K562 (cell line): ENCODE results near the gene MIEN1. TPM values are rescaled to one million over a fixed set of nuclear protein-coding genes. Genes with fewer than 3 reads are reported as not detected.

Source experiments
- ATF1 ChIP-seq, 2 experiments: fragments of 450-650 bp in 1 of 2; IDR thresholded peaks; 2 replicates each; pipeline ENCODE4 v1.6.1; 2016; ENCODE audit warnings: missing compliant biosample characterization in 1 of 2, missing genetic modification characterization in 1 of 2
- ATF7 ChIP-seq: fragments of 450-650 bp; IDR thresholded peaks from 2 replicates; pipeline ENCODE4 v1.7.1; 2014; ENCODE audit warnings: mild to moderate bottlenecking, moderate library complexity
- BRD9 ChIP-seq: fragments of 450-650 bp; IDR thresholded peaks from 2 replicates; pipeline ENCODE4 v1.6.1; 2018; ENCODE audit warnings: low read depth; ENCODE audit not compliant: partially characterized antibody
- CHD1 ChIP-seq: fragments of 200-600 bp; sonication (generic); IDR thresholded peaks from one replicate; pipeline ENCODE4 v1.6.1; 2012; ENCODE audit warnings: mild to moderate bottlenecking, moderate library complexity, low read length, inconsistent platforms
- CTBP1 ChIP-seq: fragments of 450-650 bp; IDR thresholded peaks from 2 replicates; pipeline ENCODE4 v1.6.1; 2016; ENCODE audit warnings: borderline replicate concordance
- ELF4 ChIP-seq: fragments of 450-650 bp; formaldehyde crosslinking; IDR thresholded peaks from 2 replicates; pipeline ENCODE4 v1.4.0; 2022; ENCODE audit warnings: missing genetic modification characterization
- HCFC1 ChIP-seq: IDR thresholded peaks from 2 replicates; pipeline ENCODE4 v1.6.1; 2012; ENCODE audit warnings: low read depth, low read length, improper control_type of control experiment
- HIVEP1 ChIP-seq: fragments of 250-450 bp; sonication (Bioruptor Pico); IDR thresholded peaks from 2 replicates; pipeline ENCODE4 v1.4.0; 2020; ENCODE audit warnings: mild to moderate bottlenecking
- HLTF ChIP-seq: fragments of 450-650 bp; IDR thresholded peaks from 2 replicates; pipeline ENCODE4 v1.6.1; 2016
- IRF1 ChIP-seq: sonication (generic); formaldehyde crosslinking; IDR thresholded peaks from 2 replicates; pipeline ENCODE4 v1.8.0; 2022; ENCODE audit warnings: missing genetic modification reagents, mild to moderate bottlenecking, borderline replicate concordance
- KAT2B ChIP-seq: IDR thresholded peaks from one replicate; pipeline ENCODE4 v1.6.1; 2012; ENCODE audit warnings: low read depth, mild to moderate bottlenecking, control low read depth, inconsistent platforms, low read length, moderate library complexity
- KDM2B ChIP-seq: fragments of 250-450 bp; sonication (Bioruptor Pico); IDR thresholded peaks from 2 replicates; pipeline ENCODE4 v1.8.0; 2021; ENCODE audit warnings: mild to moderate bottlenecking, moderate library complexity
- LARP7 ChIP-seq: fragments of 450-650 bp; IDR thresholded peaks from 2 replicates; pipeline ENCODE4 v1.6.1; 2016
- MAFG ChIP-seq: fragments of 450-650 bp; conservative IDR thresholded peaks from 2 replicates; pipeline ENCODE4 v1.6.1; 2016; ENCODE audit warnings: missing genetic modification characterization, missing compliant biosample characterization
- MAX ChIP-seq: sonication (generic); formaldehyde crosslinking; IDR thresholded peaks from 2 replicates; pipeline ENCODE4 v1.9.0; 2022; ENCODE audit warnings: mild to moderate bottlenecking, missing genetic modification reagents
- MBD2 ChIP-seq: sonication (generic); IDR thresholded peaks from 2 replicates; pipeline ENCODE4 v1.6.1; 2016; ENCODE audit warnings: low read depth, borderline replicate concordance
- PRPF4 ChIP-seq: fragments of 200-400 bp; formaldehyde crosslinking; IDR thresholded peaks from one replicate; pipeline ENCODE4 v1.6.1; 2017; ENCODE audit warnings: low read length, low read depth, mild to moderate bottlenecking; ENCODE audit not compliant: insufficient read depth, poor library complexity, severe bottlenecking
- SAFB ChIP-seq: fragments of 200-400 bp; formaldehyde crosslinking; IDR thresholded peaks from 2 replicates; pipeline ENCODE4 v1.6.1; 2017; ENCODE audit warnings: low read depth, low read length, borderline replicate concordance
- ZBTB7A ChIP-seq: IDR thresholded peaks from 2 replicates; pipeline ENCODE4 v1.6.1; 2011; ENCODE audit warnings: low read depth, mild to moderate bottlenecking, low read length, moderate library complexity, borderline replicate concordance; ENCODE audit not compliant: control insufficient read depth
- ZFP30 ChIP-seq: fragments of 250-450 bp; sonication (Bioruptor Pico); IDR thresholded peaks from 2 replicates; pipeline ENCODE4 v1.8.0; 2022; ENCODE audit warnings: moderate library complexity, mild to moderate bottlenecking, inconsistent platforms, borderline replicate concordance
- ZNF282 ChIP-seq: sonication (generic); formaldehyde crosslinking; IDR thresholded peaks from 2 replicates; pipeline ENCODE4 v1.8.1; 2023; ENCODE audit warnings: missing genetic modification reagents
- ZNF561 ChIP-seq: fragments of 450-650 bp; formaldehyde crosslinking; conservative IDR thresholded peaks from 2 replicates; pipeline ENCODE4 v1.4.0; 2020; ENCODE audit warnings: mild to moderate bottlenecking, moderate library complexity
- polyA plus RNA-seq, 8 experiments: library from polyadenylated mRNA; depleted of rRNA in 4 of 8; stranded (reverse) in 5 of 8; unstranded in 3 of 8; fragments of >200 nt; fragmentation: Nextera tagmentation in 2 of 8; fragmentation: Illumina TruSeq in 1 of 8; extraction: Ambion mirVana in 2 of 8; extraction: Trizol in 1 of 8; gene quantifications; 2 replicates each; pipeline versions ENCODE4 v1.2.1 to v1.2.3, GENCODE V29; 2011 to 2014; ENCODE audit warnings: inconsistent platforms in 1 of 8, missing spikeins in 1 of 8
- total RNA-seq, 7 experiments: library from RNA; depleted of rRNA in 6 of 7; stranded (reverse); fragments of >200 nt in 6 of 7; fragmentation: Illumina TruSeq in 2 of 7; extraction: Trizol in 2 of 7; gene quantifications; 2 replicates each; pipeline versions ENCODE4 v1.2.1 to v1.2.3, GENCODE V29; 2011 to 2021; ENCODE audit warnings: low replicate concordance in 1 of 7
- TF ChIP-seq, protein P1 (sequence below): sonication (generic); formaldehyde crosslinking; IDR thresholded peaks from 2 replicates; pipeline ENCODE4 v1.5.0; 2020; ENCODE audit warnings: missing genetic modification reagents
- TF ChIP-seq, protein P2 (sequence below): fragments of 450-650 bp; formaldehyde crosslinking; IDR thresholded peaks from 2 replicates; pipeline ENCODE4 v1.4.0; 2020; ENCODE audit warnings: mild to moderate bottlenecking, moderate library complexity

The MIEN1 gene
- total and polyA plus RNA-seq, 9 of the 15 experiments (the other 6 are each of a cell fraction or from before 2014, with no cell fraction given): 61.3 to 142 (median 78.9) TPM

DNA sequence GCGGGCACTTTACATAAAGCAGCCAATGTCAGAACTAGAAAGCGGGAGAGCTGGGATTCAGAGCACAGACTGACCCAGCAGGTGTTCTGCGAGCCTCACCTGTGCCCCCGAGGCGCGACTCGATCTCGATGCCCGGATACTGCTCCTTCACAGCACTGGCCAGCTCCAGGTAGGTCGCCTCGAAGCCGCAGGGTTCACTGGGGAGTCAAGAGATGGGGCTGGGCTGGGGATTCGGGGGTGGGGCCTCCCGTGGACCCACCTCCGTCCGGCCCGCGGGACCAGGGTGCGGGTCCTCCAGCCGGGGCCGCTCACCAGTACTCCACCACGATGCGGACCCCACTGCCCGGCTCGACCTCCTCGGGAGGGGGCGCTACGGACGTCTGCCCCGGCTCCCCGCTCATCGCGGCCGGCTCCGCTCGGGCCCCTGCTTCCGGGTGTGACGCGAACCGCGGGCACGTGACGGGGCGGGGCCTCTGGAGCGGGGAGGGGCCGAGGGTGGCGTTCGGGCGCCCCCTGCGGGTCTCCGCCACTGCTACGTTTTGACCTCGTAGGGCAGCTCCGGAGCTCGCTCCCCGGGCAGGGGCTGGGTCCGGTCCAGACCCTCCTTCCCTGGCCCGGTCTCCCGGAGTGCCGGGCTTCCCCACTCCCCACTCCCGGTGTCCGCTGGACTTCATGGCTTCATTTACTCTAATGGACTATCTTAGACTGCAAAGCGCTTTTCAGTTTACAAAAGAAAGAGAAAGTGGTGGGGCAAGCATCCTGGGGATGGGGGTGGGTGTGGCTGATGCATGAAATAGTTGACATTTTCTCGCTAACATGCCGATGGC, at the start of gene MIEN1 (continued):
- TF ChIP-seq PRPF4 (no peak), ZNF282 (CRISPR knock-in tag) (no peak), IRF1 (no peak), MAFG (tag) (no peak), CTBP1 (peak; percentile 87), LARP7 (no peak), HIVEP1 (CRISPR knock-in tag) (no peak), ATF7 (peak; percentile 82), BRD9 (no peak), ELF4 (peak; percentile 94), HCFC1 (peak; percentile 58; the same call in 1 of the 2 replicates), MAX (peak; percentile 48; the same call in 1 of the 2 replicates), ATF1 (CRISPR knock-in tag; IDR thresholded peaks at IDR 0.05) (peak; percentile 32; the same call in 1 of the 2 replicates), ATF1 (tag; IDR thresholded peaks at IDR 0.05) (peak; percentile 97), MBD2 (peak; percentile 54; the same call in 1 of the 2 replicates), ZNF561 (CRISPR knock-in tag) (no peak), KDM2B (CRISPR knock-in tag) (0 out of 2 replicates have a peak, but pooled peaks have one; percentile 47), ZBTB7A (peak; percentile 85; the same call in 1 of the 2 replicates), KAT2B (no peak), HLTF (no peak), CHD1 (no peak), ZFP30 (no peak), SAFB (0 out of 2 replicates have a peak, but pooled peaks have one; percentile 36)
- TF ChIP-seq, protein P1, sequence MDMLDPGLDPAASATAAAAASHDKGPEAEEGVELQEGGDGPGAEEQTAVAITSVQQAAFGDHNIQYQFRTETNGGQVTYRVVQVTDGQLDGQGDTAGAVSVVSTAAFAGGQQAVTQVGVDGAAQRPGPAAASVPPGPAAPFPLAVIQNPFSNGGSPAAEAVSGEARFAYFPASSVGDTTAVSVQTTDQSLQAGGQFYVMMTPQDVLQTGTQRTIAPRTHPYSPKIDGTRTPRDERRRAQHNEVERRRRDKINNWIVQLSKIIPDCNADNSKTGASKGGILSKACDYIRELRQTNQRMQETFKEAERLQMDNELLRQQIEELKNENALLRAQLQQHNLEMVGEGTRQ (CRISPR knock-in tag): peak; percentile 99
- TF ChIP-seq, protein P2, sequence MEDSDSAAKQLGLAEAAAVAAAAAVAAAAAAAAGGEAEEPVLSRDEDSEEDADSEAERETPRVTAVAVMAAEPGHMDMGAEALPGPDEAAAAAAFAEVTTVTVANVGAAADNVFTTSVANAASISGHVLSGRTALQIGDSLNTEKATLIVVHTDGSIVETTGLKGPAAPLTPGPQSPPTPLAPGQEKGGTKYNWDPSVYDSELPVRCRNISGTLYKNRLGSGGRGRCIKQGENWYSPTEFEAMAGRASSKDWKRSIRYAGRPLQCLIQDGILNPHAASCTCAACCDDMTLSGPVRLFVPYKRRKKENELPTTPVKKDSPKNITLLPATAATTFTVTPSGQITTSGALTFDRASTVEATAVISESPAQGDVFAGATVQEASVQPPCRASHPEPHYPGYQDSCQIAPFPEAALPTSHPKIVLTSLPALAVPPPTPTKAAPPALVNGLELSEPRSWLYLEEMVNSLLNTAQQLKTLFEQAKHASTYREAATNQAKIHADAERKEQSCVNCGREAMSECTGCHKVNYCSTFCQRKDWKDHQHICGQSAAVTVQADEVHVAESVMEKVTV: peak; percentile 35; the same call in 1 of the 2 replicates
